SH-SY5Y (cell line): ENCODE measurements around the gene CD248.

ENCODE experiments used
- GATA2 ChIP-seq: IDR thresholded peaks from 2 replicates; pipeline ENCODE4 v1.6.1; 2011; ENCODE audit warnings: mild to moderate bottlenecking, low read depth, low read length
- GATA3 ChIP-seq: IDR thresholded peaks from 2 replicates; pipeline ENCODE4 v1.6.1; 2011; ENCODE audit warnings: low read depth, mild to moderate bottlenecking, low read length, moderate library complexity

- TF ChIP-seq GATA2: no peak
- TF ChIP-seq GATA3: no peak
Observed at GRCh38 chr11:66290330-66290621, 26.6 kb downstream of the CD248 start.
